HepG2 (cell line): Measurements from ENCODE around the gene STK40. TPM values are rescaled to one million over a fixed set of nuclear protein-coding genes. Genes with fewer than 3 reads are reported as not detected.

Source experiments
- AGO2 ChIP-seq: fragments of 200-400 bp; formaldehyde crosslinking; optimal IDR thresholded peaks from 2 replicates; pipeline ENCODE3; 2017; ENCODE audit warnings: mild to moderate bottlenecking, low read depth, low read length, moderate library complexity
- ARNT ChIP-seq: fragments of 450-650 bp; IDR thresholded peaks from 2 replicates; pipeline ENCODE4 v1.6.1; 2017
- ATF2 ChIP-seq: sonication (generic); formaldehyde crosslinking; IDR thresholded peaks from 2 replicates; pipeline ENCODE4 v1.4.0; 2020; ENCODE audit warnings: missing genetic modification reagents
- BCLAF1 ChIP-seq: fragments of 450-650 bp; IDR thresholded peaks from 2 replicates; pipeline ENCODE4 v1.6.1; 2017; ENCODE audit warnings: mild to moderate bottlenecking
- HMG20A ChIP-seq: IDR thresholded peaks from 2 replicates; pipeline ENCODE4 v1.6.1; 2016; ENCODE audit warnings: borderline replicate concordance
- HNF4G ChIP-seq, 2 experiments: sonication (generic) in 1 of 2; formaldehyde crosslinking in 1 of 2; IDR thresholded peaks; 2 replicates each; pipeline versions ENCODE4 v1.4.0 to v1.6.1; 2011 to 2020; ENCODE audit warnings: borderline replicate concordance in 2 of 2, low read depth in 2 of 2, mild to moderate bottlenecking in 2 of 2, low read length in 1 of 2, missing genetic modification reagents in 1 of 2, moderate library complexity in 1 of 2
- MBNL3 ChIP-seq: fragments of 250-450 bp; sonication (Bioruptor Pico); conservative IDR thresholded peaks from 2 replicates; pipeline ENCODE4 v1.8.0; 2022; ENCODE audit warnings: mild to moderate bottlenecking, inconsistent platforms
- MEF2D ChIP-seq: sonication (generic); formaldehyde crosslinking; IDR thresholded peaks from 2 replicates; pipeline ENCODE4 v1.5.1; 2020; ENCODE audit warnings: mild to moderate bottlenecking, missing genetic modification reagents
- NFAT5 ChIP-seq: sonication (generic); formaldehyde crosslinking; IDR thresholded peaks from 2 replicates; pipeline ENCODE4 v1.4.0; 2020; ENCODE audit warnings: missing genetic modification reagents
- RAD21 ChIP-seq: fragments of 450-650 bp; formaldehyde crosslinking; IDR thresholded peaks from 2 replicates; pipeline ENCODE4 v1.5.0; 2020; ENCODE audit warnings: mild to moderate bottlenecking
- TRIM24 ChIP-seq: sonication (generic); formaldehyde crosslinking; IDR thresholded peaks from 2 replicates; pipeline ENCODE4 v1.8.0; 2022; ENCODE audit warnings: mild to moderate bottlenecking, missing genetic modification reagents
- YY1 ChIP-seq: IDR thresholded peaks from 2 replicates; pipeline ENCODE4 v1.6.1; 2011; ENCODE audit warnings: low read length, low read depth, moderate library complexity, mild to moderate bottlenecking; ENCODE audit not compliant: insufficient read depth, insufficient replicate concordance
- ZNF17 ChIP-seq: sonication (generic); formaldehyde crosslinking; IDR thresholded peaks from 2 replicates; pipeline ENCODE4 v1.5.0; 2020; ENCODE audit warnings: mild to moderate bottlenecking, missing genetic modification reagents
- ZNF264 ChIP-seq: sonication (generic); formaldehyde crosslinking; IDR thresholded peaks from 2 replicates; pipeline ENCODE4 v1.4.0; 2020; ENCODE audit warnings: missing genetic modification reagents
- ZNF34 ChIP-seq: sonication (generic); formaldehyde crosslinking; IDR thresholded peaks from 2 replicates; pipeline ENCODE4 v1.4.0; 2020; ENCODE audit warnings: mild to moderate bottlenecking, missing genetic modification reagents, borderline replicate concordance
- ZNF572 ChIP-seq: sonication (generic); formaldehyde crosslinking; IDR thresholded peaks from 2 replicates; pipeline ENCODE4 v1.5.1; 2020; ENCODE audit warnings: mild to moderate bottlenecking, missing genetic modification reagents
- ZXDC ChIP-seq: sonication (generic); formaldehyde crosslinking; IDR thresholded peaks from 2 replicates; pipeline ENCODE4 v1.5.0; 2020; ENCODE audit warnings: mild to moderate bottlenecking, missing genetic modification reagents
- polyA plus RNA-seq, 8 experiments: library from polyadenylated mRNA; depleted of rRNA in 3 of 8; stranded (reverse) in 7 of 8; unstranded in 1 of 8; fragments of >200 nt; fragmentation: Illumina TruSeq in 4 of 8; extraction: Trizol in 4 of 8; gene quantifications; 2 replicates each; pipeline versions ENCODE4 v1.2.1 to v1.2.3, GENCODE V29; 2011 to 2016; ENCODE audit warnings: low read depth in 4 of 8, missing spikeins in 1 of 8, mixed read lengths in 1 of 8; ENCODE audit not compliant: insufficient read depth in 1 of 8
- total RNA-seq, 5 experiments: library from RNA; depleted of rRNA; stranded (reverse); fragments of >200 nt; fragmentation: Illumina TruSeq; extraction: Trizol; gene quantifications; 2 replicates each; pipeline ENCODE4 v1.2.3, GENCODE V29; 2016; ENCODE audit warnings: low read depth in 1 of 5

Gene STK40
- total and polyA plus RNA-seq, 2 of the 13 experiments (the other 11 are each of a cell fraction or from before 2014, with no cell fraction given): 33.8 to 35.1 TPM

GRCh38 chr1:36322786-36323635 is 62.7 kb downstream of the STK40 start (continued):
- no peak for TF ChIP-seq MEF2D (CRISPR knock-in tag)
- TF ChIP-seq AGO2: peak; percentile 86
- no peak for TF ChIP-seq ZNF264
- TF ChIP-seq ATF2 (CRISPR knock-in tag): no peak
- TF ChIP-seq TRIM24: no peak
- no peak for TF ChIP-seq NFAT5
- TF ChIP-seq ZNF17 (CRISPR knock-in tag): no peak
- no peak for TF ChIP-seq BCLAF1
- no peak for TF ChIP-seq ZXDC
- peak; percentile 10 for TF ChIP-seq YY1
- TF ChIP-seq HMG20A: no peak
- no peak for TF ChIP-seq ZNF572 (CRISPR knock-in tag)
- no peak for TF ChIP-seq RAD21 (CRISPR knock-in tag)
- TF ChIP-seq MBNL3 (CRISPR knock-in tag): no peak
- no peak for TF ChIP-seq ARNT
- TF ChIP-seq ZNF34: no peak
- TF ChIP-seq HNF4G (IDR thresholded peaks at IDR 0.05; ENCODE audit: borderline replicate concordance, low read depth, low read length): no peak
- no peak for TF ChIP-seq HNF4G (CRISPR knock-in tag; IDR thresholded peaks at IDR 0.05; ENCODE audit: borderline replicate concordance, low read depth)
